Coronary artery (tissue), 2 donors: ENCODE measurements around the gene LDLRAD4.
A peak's percentile ranks its signal among the peaks of the same experiment; 100 is the strongest.

Experiments
- DNase-seq: peaks from one replicate; pipeline ENCODE4 v3.0.0-alpha.2; 2017; ENCODE audit warnings: low spot score
- H3K27ac ChIP-seq, 2 donors: fragments of 200-600 bp; sonication (generic); one replicate each; pipeline ENCODE4 v1.5.1; 2016 to 2019
- H3K4me3 ChIP-seq: fragments of 200-600 bp; sonication (generic); 2 replicates; pipeline ENCODE4 v1.5.1; 2016; ENCODE audit warnings: mild to moderate bottlenecking, moderate library complexity
- CTCF ChIP-seq: fragments of 200-600 bp; sonication (generic); IDR thresholded peaks from one replicate; pipeline ENCODE4 v1.5.1; 2019; ENCODE audit warnings: antibody characterized with exemption

The LDLRAD4 gene

GRCh38 chr18:13530033-13530878 is 311.7 kb downstream of the LDLRAD4 start:
- H3K27ac ChIP-seq: peak overlapping the region; percentile 55 to 82
- DNase-seq: no peak
- peak overlapping the region; percentile 45 for H3K4me3 ChIP-seq
- TF ChIP-seq CTCF: no peak

GRCh38 chr18:13530879-13531387 is 312.4 kb downstream of the LDLRAD4 start:
- peak; percentile 64 for TF ChIP-seq CTCF
- Histone ChIP-seq H3K27ac (peak overlapping the region; percentile 55 to 82), H3K4me3 (peak overlapping the region; percentile 45)
- DNase-seq: peak; percentile 84

- no peak for DNase-seq
- no peak for TF ChIP-seq CTCF
- H3K27ac ChIP-seq: no peak overlapping the region
- H3K4me3 ChIP-seq: no peak overlapping the region
These were observed 313.2 kb downstream of the LDLRAD4 start for GRCh38 chr18:13531681-13532325.

GRCh38 chr18:13532406-13533075 is 314.0 kb downstream of the LDLRAD4 start:
- Histone ChIP-seq H3K4me3 (no peak overlapping the region), H3K27ac (no peak overlapping the region)
- no peak for TF ChIP-seq CTCF
- no peak for DNase-seq

GRCh38 chr18:13534631-13535030 is 316.1 kb downstream of the LDLRAD4 start:
- no peak for DNase-seq
- Histone ChIP-seq H3K4me3 (no peak overlapping the region), H3K27ac (no peak overlapping the region)
- no peak for TF ChIP-seq CTCF

- DNase-seq: no peak
- no peak for TF ChIP-seq CTCF
- Histone ChIP-seq H3K4me3 (no peak overlapping the region), H3K27ac (no peak overlapping the region)
These were observed 318.0 kb downstream of the LDLRAD4 start for GRCh38 chr18:13536578-13536977.
